ENCODE measurements around the gene DAP. TPM values are rescaled to one million over a fixed set of nuclear protein-coding genes. Genes with fewer than 3 reads are reported as not detected.

Gene DAP
- total and polyA plus RNA-seq, 5 donors: 43.2 to 77.0 (median 55.8) TPM

GRCh38 chr5:10689391-10690081, 71.5 kb downstream of the DAP start:
- Histone ChIP-seq H3K9me3 (ENCODE audit: control insufficient read depth, low read length) (no peaks in the 10 kb centered on the region), H3K27me3 (ENCODE audit: control insufficient read depth, insufficient read depth) (no peaks in the 10 kb centered on the region), H3K27ac (ENCODE audit: low read length) (no peak overlapping the region), H3K4me1 (ENCODE audit: control insufficient read depth, insufficient read depth, low read length) (no peaks in the 10 kb centered on the region), H3K4me3 (ENCODE audit: low read length) (no peak overlapping the region)
- intact Hi-C loops (cut with DNase I): no loop called here
- ATAC-seq (peak; percentile 25 to 34), DNase-seq (no peak)
- WGBS: 85% methylated on average over 11 of the region's 11 CpGs

GRCh38 chr5:10688651-10689171, 72.3 kb downstream of the DAP start:
- no peaks in the 10 kb centered on the region for H3K9me3 ChIP-seq (ENCODE audit: control insufficient read depth, low read length)
- intact Hi-C loops (cut with DNase I): no loop called here
- H3K4me3 ChIP-seq (ENCODE audit: low read length): no peak overlapping the region
- H3K4me1 ChIP-seq (ENCODE audit: control insufficient read depth, insufficient read depth, low read length): no peaks in the 10 kb centered on the region
- DNase-seq: no peak
- WGBS: 91% methylated on average over 13 of the region's 13 CpGs
- no peaks in the 10 kb centered on the region for H3K27me3 ChIP-seq (ENCODE audit: control insufficient read depth, insufficient read depth)
- H3K27ac ChIP-seq (ENCODE audit: low read length): no peak overlapping the region
- peak; percentile 45 to 55 for ATAC-seq

- ATAC-seq: no peak
- Histone ChIP-seq H3K4me3 (ENCODE audit: low read length) (no peak overlapping the region), H3K27me3 (ENCODE audit: control insufficient read depth, insufficient read depth) (no peaks in the 10 kb centered on the region), H3K27ac (ENCODE audit: low read length) (no peak overlapping the region), H3K9me3 (ENCODE audit: control insufficient read depth, low read length) (no peaks in the 10 kb centered on the region), H3K4me1 (ENCODE audit: control insufficient read depth, insufficient read depth, low read length) (no peaks in the 10 kb centered on the region)
- intact Hi-C loops (cut with DNase I): no loop called here
- DNase-seq: no peak
- WGBS: 97% methylated on average over 2 of the region's 2 CpGs
Measured at GRCh38 chr5:10686890-10687289, 74.1 kb downstream of the DAP start.

GRCh38 chr5:10685115-10685521, 75.9 kb downstream of the DAP start:
- Histone ChIP-seq H3K27me3 (ENCODE audit: control insufficient read depth, insufficient read depth) (no peaks in the 10 kb centered on the region), H3K4me3 (ENCODE audit: low read length) (no peak overlapping the region), H3K4me1 (ENCODE audit: control insufficient read depth, insufficient read depth, low read length) (no peaks in the 10 kb centered on the region), H3K27ac (ENCODE audit: low read length) (no peak overlapping the region), H3K9me3 (ENCODE audit: control insufficient read depth, low read length) (no peaks in the 10 kb centered on the region)
- DNase-seq (no peak), ATAC-seq (no peak)
- intact Hi-C loops (cut with DNase I): no loop called here
- 85% methylated on average over 6 of the region's 6 CpGs for WGBS

- ATAC-seq (no peak), DNase-seq (no peak)
- Histone ChIP-seq H3K4me1 (ENCODE audit: control insufficient read depth, insufficient read depth, low read length) (no peaks in the 10 kb centered on the region), H3K4me3 (ENCODE audit: low read length) (no peak overlapping the region), H3K27me3 (ENCODE audit: control insufficient read depth, insufficient read depth) (no peaks in the 10 kb centered on the region), H3K9me3 (ENCODE audit: control insufficient read depth, low read length) (no peaks in the 10 kb centered on the region), H3K27ac (ENCODE audit: low read length) (no peak overlapping the region)
- 94% methylated on average over 11 of the region's 11 CpGs for WGBS
- intact Hi-C loops (cut with DNase I): no loop called here
Measured at GRCh38 chr5:10684303-10685086, 76.5 kb downstream of the DAP start.

- no peak for DNase-seq
- Histone ChIP-seq H3K27ac (ENCODE audit: low read length) (no peak overlapping the region), H3K27me3 (ENCODE audit: control insufficient read depth, insufficient read depth) (no peaks in the 10 kb centered on the region), H3K4me1 (ENCODE audit: control insufficient read depth, insufficient read depth, low read length) (no peaks in the 10 kb centered on the region), H3K9me3 (ENCODE audit: control insufficient read depth, low read length) (no peaks in the 10 kb centered on the region), H3K4me3 (ENCODE audit: low read length) (no peak overlapping the region)
- intact Hi-C loops (cut with DNase I): no loop called here
- 91% methylated on average over 16 of the region's 16 CpGs for whole genome bisulfite sequencing
- peak in 1 of 2 donors; percentile 33 for ATAC-seq
Measured at GRCh38 chr5:10682801-10683525, 78.1 kb downstream of the DAP start.

- no peaks in the 10 kb centered on the region for H3K9me3 ChIP-seq (ENCODE audit: control insufficient read depth, low read length)
- WGBS: 84% methylated on average over 22 of the region's 22 CpGs
- ATAC-seq: no peak
- no peaks in the 10 kb centered on the region for H3K27me3 ChIP-seq (ENCODE audit: control insufficient read depth, insufficient read depth)
- DNase-seq: peak in 1 of 3 donors; percentile 51
- H3K4me1 ChIP-seq (ENCODE audit: control insufficient read depth, insufficient read depth, low read length): no peaks in the 10 kb centered on the region
- H3K27ac ChIP-seq (ENCODE audit: low read length): no peak overlapping the region
- H3K4me3 ChIP-seq (ENCODE audit: low read length): no peak overlapping the region
- intact Hi-C loops (cut with DNase I): no loop called here
Measured at GRCh38 chr5:10681731-10682679, 79.0 kb downstream of the DAP start.

GRCh38 chr5:10680876-10681481, 80.1 kb downstream of the DAP start:
- Histone ChIP-seq H3K4me3 (ENCODE audit: low read length) (no peak overlapping the region), H3K27me3 (ENCODE audit: control insufficient read depth, insufficient read depth) (no peaks in the 10 kb centered on the region), H3K9me3 (ENCODE audit: control insufficient read depth, low read length) (no peaks in the 10 kb centered on the region), H3K27ac (ENCODE audit: low read length) (no peak overlapping the region), H3K4me1 (ENCODE audit: control insufficient read depth, insufficient read depth, low read length) (no peaks in the 10 kb centered on the region)
- no peak for ATAC-seq
- intact Hi-C loops (cut with DNase I): no loop called here
- WGBS: 91% methylated on average over 17 of the region's 17 CpGs
- DNase-seq: no peak

- intact Hi-C loops (cut with DNase I): no loop called here
- WGBS: 82% methylated on average over 15 of the region's 15 CpGs
- no peak for DNase-seq
- Histone ChIP-seq H3K9me3 (ENCODE audit: control insufficient read depth, low read length) (no peaks in the 10 kb centered on the region), H3K4me1 (ENCODE audit: control insufficient read depth, insufficient read depth, low read length) (no peaks in the 10 kb centered on the region), H3K27ac (ENCODE audit: low read length) (no peak overlapping the region), H3K27me3 (ENCODE audit: control insufficient read depth, insufficient read depth) (no peaks in the 10 kb centered on the region), H3K4me3 (ENCODE audit: low read length) (no peak overlapping the region)
- ATAC-seq: peak in 1 of 2 donors; percentile 25
Measured at GRCh38 chr5:10679336-10679988, 81.6 kb downstream of the DAP start.
